Measurements from ENCODE around the gene AVPR2.
A peak's percentile ranks its signal among the peaks of the same experiment; 100 is the strongest.

Gene AVPR2

GRCh38 chrX:153903991-153904957 lies at the start of gene AVPR2:
TSS of gene AVPR2 (plus strand) at chrX:153904673. CDS start at chrX:153905146, 473 bp downstream.
- intact Hi-C loops (cut with DNase I) = no loop called here
- DNase-seq = no peak

DNA sequence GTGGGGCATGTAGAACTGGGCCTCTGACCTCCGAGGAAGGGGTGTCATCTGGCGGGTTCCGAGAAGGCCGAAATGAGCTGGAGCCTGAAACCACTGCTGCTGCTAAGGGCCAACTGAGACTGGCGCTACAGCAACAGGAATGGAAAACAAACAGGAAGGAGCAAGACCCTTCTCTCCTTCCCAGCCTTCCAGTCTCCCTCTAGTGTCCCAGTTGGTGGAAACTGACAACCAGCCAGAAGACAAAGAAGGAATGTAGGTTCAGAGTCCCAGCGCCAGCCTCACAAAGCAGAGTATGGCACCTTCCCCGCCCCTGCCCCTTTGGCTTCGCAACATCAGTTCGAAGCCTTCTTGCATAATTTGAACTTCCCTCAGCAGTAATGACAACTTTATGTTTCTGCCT lies 49.8 kb upstream of the AVPR2 start:
- intact Hi-C loops (cut with DNase I) = no loop called here
- peak in 1 of 42 donors; percentile 19 for DNase-seq

- intact Hi-C loops (cut with DNase I) = no loop called here
- peak in 1 of 42 donors; percentile 23 for DNase-seq
Observed at GRCh38 chrX:153857348-153857903, 47.0 kb upstream of the AVPR2 start.

- intact Hi-C loops (cut with DNase I) = no loop called here
Observed at GRCh38 chrX:153861151-153861550, 43.3 kb upstream of the AVPR2 start.

GRCh38 chrX:153861733-153862310 lies 42.7 kb upstream of the AVPR2 start:
- intact Hi-C loops (cut with DNase I) = no loop called here
- peak in 1 of 42 donors; percentile 8 for DNase-seq

More at GRCh38 chrX:153861151-153861550, 43.3 kb upstream of the AVPR2 start:
- peak in 1 of 42 donors; percentile 5 for DNase-seq

- peak in 1 of 42 donors; percentile 8 for DNase-seq
- intact Hi-C loops (cut with DNase I) = no loop called here
Observed at GRCh38 chrX:153862369-153863250, 41.9 kb upstream of the AVPR2 start.

- intact Hi-C loops (cut with DNase I) = no loop called here
Observed at GRCh38 chrX:153863251-153863991, 41.1 kb upstream of the AVPR2 start.

DNA sequence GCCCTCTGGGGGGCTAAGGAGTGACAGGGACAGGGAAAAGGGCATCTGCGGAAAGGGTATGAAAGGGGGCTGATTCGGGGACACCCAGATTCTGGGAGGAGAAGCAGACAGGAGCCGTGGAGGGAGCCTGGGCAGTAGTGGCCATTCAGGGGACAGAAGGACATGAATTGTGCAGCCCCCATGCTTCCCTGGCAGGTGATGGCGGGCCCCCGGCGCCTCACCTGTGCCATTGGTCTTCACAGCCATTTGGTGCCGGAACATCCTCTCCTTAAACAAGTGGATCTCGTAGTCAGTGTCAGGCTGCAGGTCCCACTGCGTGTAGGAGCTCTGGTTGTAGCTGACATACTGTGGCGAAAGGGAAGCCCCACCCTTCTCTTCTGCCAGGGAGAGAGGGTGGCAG lies 40.4 kb upstream of the AVPR2 start:
- intact Hi-C loops (cut with DNase I) = no loop called here
- DNase-seq = peak in 1 of 42 donors; percentile 8

More at GRCh38 chrX:153863251-153863991, 41.1 kb upstream of the AVPR2 start:
- peak in 1 of 42 donors; percentile 5 for DNase-seq

DNA sequence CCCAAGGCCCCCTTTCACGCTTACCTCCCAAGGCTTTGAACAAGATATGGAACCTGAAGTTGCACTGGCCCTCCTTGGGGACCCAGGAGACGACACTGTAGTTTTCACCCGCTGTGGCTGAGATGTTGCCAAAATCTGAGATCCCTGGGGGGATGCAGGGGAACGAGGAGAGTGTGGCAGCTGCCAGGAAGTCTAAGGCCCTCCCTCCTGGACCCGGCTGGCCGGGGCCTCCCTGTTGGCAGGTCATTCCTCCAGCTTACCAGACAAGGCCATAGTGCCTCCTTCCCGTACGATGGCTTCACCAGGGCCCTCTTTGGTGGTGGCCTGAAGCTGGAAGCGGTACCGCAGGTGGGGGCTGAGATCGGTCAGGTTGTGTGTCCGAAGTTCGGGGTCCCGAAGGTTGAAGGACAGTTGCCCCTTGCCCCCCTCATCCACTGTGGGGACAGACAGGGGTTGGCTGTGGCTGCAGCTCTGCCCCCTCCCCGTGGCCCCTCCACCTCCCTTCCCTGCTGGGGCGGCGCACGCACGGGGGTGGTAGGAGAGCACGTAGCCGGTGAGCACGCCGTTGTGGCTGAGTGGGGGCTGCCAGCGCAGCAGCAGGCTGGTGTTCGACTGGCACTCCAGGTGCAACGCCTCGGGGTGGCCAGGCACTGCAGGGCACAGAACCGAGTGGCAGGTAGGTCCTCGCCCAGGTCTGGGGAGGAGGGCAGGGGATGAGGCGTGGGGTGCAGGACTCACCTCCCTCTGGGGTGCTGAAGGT lies 39.7 kb upstream of the AVPR2 start:
- intact Hi-C loops (cut with DNase I) = no loop called here
- DNase-seq = peak in 7 of 42 donors; percentile 29 to 54 (median 48)

- intact Hi-C loops (cut with DNase I) = no loop called here
- no peak for DNase-seq
Observed at GRCh38 chrX:153865321-153865580, 39.2 kb upstream of the AVPR2 start.

GRCh38 chrX:153865685-153866084 lies 38.8 kb upstream of the AVPR2 start:
- intact Hi-C loops (cut with DNase I) = no loop called here
- DNase-seq = peak in 1 of 42 donors; percentile 13

- intact Hi-C loops (cut with DNase I) = no loop called here
- peak in 1 of 42 donors; percentile 4 for DNase-seq
Observed at GRCh38 chrX:153866302-153867019, 38.0 kb upstream of the AVPR2 start.

DNA sequence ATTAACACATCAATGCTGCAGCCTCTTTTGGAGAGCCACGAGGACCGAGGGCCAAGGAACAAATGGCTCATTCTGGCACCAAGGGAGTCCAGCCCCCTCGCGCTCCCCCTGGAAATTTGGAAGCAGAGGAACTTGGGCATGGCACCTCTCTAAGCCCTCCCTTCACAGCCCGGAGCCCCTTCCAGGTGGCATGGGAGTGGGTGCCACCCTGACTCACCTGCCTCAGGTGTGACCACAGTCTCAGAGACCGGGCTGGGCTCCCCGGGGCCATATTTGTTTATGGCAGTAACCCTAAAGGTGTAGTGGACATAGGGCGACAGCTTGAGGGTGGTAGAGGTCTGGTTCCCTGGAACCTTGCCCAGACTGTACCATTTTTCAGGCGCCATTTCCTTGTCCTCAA lies 37.3 kb upstream of the AVPR2 start:
- DNase-seq = no peak
- intact Hi-C loops (cut with DNase I) = no loop called here

DNA sequence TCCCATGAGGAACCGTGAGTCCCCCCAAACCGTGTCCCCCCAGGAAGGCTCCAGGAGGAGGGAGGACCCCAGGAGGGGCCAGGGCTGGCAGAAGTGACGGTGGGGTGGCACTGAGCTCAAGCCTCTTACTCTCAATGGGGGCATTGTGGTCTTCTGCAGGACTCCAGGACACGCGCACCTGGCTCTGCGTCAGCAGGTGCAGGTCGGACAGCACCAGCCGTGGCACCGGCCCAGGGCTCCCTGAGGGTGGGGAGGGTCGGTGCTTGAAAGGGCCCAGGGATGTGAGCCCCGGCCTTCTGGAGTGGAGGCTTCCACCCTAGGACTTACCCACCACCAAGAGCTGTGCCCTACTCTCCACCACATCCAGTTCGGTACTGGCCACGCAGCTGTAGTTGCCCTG lies 36.8 kb upstream of the AVPR2 start:
- no peak for DNase-seq
- intact Hi-C loops (cut with DNase I) = no loop called here

- intact Hi-C loops (cut with DNase I) = no loop called here
Observed at GRCh38 chrX:153868576-153869472, 35.6 kb upstream of the AVPR2 start.

More at GRCh38 chrX:153868576-153869472, 35.6 kb upstream of the AVPR2 start:
- DNase-seq = no peak
